ENCODE measurements around the gene AP2A1.

The AP2A1 gene

GRCh38 chr19:49795615-49796014 lies 28.8 kb downstream of the AP2A1 start:
- DNase-seq = no peak

GRCh38 chr19:49798574-49798973 lies 31.8 kb downstream of the AP2A1 start:
- no peak for DNase-seq

- no peak for DNase-seq
Measured at GRCh38 chr19:49799271-49799797, 32.5 kb downstream of the AP2A1 start.

GRCh38 chr19:49799798-49800376 lies 33.1 kb downstream of the AP2A1 start:
- DNase-seq = no peak

GRCh38 chr19:49800771-49801170 lies 34.0 kb downstream of the AP2A1 start:
- DNase-seq = no peak

- no peak for DNase-seq
Measured at GRCh38 chr19:49801401-49801888, 34.6 kb downstream of the AP2A1 start.

- DNase-seq = no peak
Measured at GRCh38 chr19:49801966-49802661, 35.3 kb downstream of the AP2A1 start.

- DNase-seq = no peak
Measured at GRCh38 chr19:49802836-49803528, 36.2 kb downstream of the AP2A1 start.

GRCh38 chr19:49803529-49803856 lies 36.7 kb downstream of the AP2A1 start:
- DNase-seq = no peak

GRCh38 chr19:49805822-49806619 lies 39.2 kb downstream of the AP2A1 start:
- no peak for DNase-seq

GRCh38 chr19:49806620-49806959 lies 39.8 kb downstream of the AP2A1 start:
- DNase-seq = no peak

- DNase-seq = no peak
Measured at GRCh38 chr19:49807058-49807903, 40.5 kb downstream of the AP2A1 start.

GRCh38 chr19:49807904-49808675 lies 41.3 kb downstream of the AP2A1 start:
- DNase-seq = no peak

- no peak for DNase-seq
Measured at GRCh38 chr19:49808711-49809159, 41.9 kb downstream of the AP2A1 start.

- no peak for DNase-seq
Measured at GRCh38 chr19:49809160-49809940, 42.5 kb downstream of the AP2A1 start.

GRCh38 chr19:49809941-49810389 lies 43.2 kb downstream of the AP2A1 start:
- no peak for DNase-seq

- no peak for DNase-seq
Measured at GRCh38 chr19:49811328-49811727, 44.5 kb downstream of the AP2A1 start.

- DNase-seq = no peak
Measured at GRCh38 chr19:49812452-49812996, 45.7 kb downstream of the AP2A1 start.

- DNase-seq = peak; percentile 98
Measured at GRCh38 chr19:49812997-49813861, 46.4 kb downstream of the AP2A1 start, which contains the start of gene FUZ. TSS of gene FUZ (minus strand) at chr19:49813292. CDS start at chr19:49813106, 186 bp downstream.
